OCI-LY3 (cell line): ENCODE measurements around the gene MARCOL.

Experiments
- CTCF ChIP-seq: fragments of 200-600, 300-600 bp; sonication (generic); IDR thresholded peaks from 2 replicates; pipeline ENCODE4 v1.5.1; 2014; ENCODE audit warnings: antibody characterized with exemption, low read length, low read depth
- EZH2phosphoT487 ChIP-seq: fragments of 200-600 bp; shearing (Covaris generic); IDR thresholded peaks from 2 replicates; pipeline ENCODE4 v1.6.1; 2018; ENCODE audit warnings: antibody characterized with exemption, mixed run types, low read depth

GRCh38 chr5:148248894-148249293 lies 10.6 kb downstream of the MARCOL start:
- no peak for TF ChIP-seq CTCF
- no peak for TF ChIP-seq EZH2phosphoT487
